LNCaP clone FGC (cell line): ENCODE measurements around the gene MPEG1.

Experiments
- DNase-seq: peaks from one replicate; pipeline ENCODE4 v3.0.0-alpha.2; 2011; ENCODE audit warnings: low read depth
- H3K4me3 ChIP-seq: 2 replicates; pipeline ENCODE4 v1.5.1; 2011; ENCODE audit warnings: mild to moderate bottlenecking, low read depth, low read length, control low read depth
- TF ChIP-seq, protein P1 (sequence below): IDR thresholded peaks from 2 replicates; pipeline ENCODE4 v1.5.1; 2012; ENCODE audit warnings: mild to moderate bottlenecking; ENCODE audit not compliant: control insufficient read depth, insufficient read depth; ENCODE audit errors: extremely low read depth

The MPEG1 gene

DNA sequence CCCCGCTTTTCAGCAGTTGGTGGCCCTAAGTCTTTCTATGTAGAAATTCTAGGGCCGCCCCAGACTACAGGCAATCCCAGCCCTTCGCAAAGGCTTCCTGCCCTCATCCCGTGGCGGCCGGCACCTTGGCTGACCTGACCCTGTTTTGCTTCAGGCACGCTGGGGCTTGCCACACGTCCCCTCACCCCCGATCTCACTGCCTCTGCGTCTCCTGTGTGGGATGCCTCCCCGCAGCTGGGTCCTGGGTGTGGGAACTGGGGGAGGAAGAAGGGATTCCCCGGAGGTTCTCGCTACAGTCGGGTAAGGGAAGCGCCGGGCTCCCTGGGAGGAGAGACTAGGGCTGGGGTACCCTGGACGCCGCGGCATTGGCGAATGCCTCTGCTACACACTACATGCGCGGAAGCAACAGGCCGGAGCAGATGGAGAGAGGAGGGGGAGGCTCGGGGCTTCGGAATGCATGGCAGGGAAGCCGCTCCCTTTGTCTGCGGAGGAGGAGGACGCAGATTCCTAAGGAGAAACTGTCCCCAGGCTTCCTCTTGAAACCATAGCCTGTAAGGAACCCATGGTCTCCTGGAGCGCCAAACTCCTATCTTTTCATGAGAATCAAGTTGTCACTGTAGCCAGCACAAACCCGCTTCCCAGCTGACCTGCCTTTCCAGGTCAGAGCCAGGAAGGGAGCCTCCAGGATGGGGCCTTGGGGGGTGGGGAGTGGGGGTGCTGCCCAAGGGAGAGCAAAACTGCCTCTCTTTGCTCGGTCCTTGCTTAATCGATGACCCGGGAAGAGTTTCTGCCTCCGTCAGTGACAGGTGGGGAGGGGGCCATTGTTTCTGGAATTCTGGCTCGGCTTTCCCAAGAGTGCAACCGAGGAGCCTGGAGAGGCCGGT lies 39.4 kb downstream of the MPEG1 start:
- H3K4me3 ChIP-seq = no peak overlapping the region
- TF ChIP-seq, protein P1, sequence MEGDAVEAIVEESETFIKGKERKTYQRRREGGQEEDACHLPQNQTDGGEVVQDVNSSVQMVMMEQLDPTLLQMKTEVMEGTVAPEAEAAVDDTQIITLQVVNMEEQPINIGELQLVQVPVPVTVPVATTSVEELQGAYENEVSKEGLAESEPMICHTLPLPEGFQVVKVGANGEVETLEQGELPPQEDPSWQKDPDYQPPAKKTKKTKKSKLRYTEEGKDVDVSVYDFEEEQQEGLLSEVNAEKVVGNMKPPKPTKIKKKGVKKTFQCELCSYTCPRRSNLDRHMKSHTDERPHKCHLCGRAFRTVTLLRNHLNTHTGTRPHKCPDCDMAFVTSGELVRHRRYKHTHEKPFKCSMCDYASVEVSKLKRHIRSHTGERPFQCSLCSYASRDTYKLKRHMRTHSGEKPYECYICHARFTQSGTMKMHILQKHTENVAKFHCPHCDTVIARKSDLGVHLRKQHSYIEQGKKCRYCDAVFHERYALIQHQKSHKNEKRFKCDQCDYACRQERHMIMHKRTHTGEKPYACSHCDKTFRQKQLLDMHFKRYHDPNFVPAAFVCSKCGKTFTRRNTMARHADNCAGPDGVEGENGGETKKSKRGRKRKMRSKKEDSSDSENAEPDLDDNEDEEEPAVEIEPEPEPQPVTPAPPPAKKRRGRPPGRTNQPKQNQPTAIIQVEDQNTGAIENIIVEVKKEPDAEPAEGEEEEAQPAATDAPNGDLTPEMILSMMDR = no peak
- no peak for DNase-seq

DNA sequence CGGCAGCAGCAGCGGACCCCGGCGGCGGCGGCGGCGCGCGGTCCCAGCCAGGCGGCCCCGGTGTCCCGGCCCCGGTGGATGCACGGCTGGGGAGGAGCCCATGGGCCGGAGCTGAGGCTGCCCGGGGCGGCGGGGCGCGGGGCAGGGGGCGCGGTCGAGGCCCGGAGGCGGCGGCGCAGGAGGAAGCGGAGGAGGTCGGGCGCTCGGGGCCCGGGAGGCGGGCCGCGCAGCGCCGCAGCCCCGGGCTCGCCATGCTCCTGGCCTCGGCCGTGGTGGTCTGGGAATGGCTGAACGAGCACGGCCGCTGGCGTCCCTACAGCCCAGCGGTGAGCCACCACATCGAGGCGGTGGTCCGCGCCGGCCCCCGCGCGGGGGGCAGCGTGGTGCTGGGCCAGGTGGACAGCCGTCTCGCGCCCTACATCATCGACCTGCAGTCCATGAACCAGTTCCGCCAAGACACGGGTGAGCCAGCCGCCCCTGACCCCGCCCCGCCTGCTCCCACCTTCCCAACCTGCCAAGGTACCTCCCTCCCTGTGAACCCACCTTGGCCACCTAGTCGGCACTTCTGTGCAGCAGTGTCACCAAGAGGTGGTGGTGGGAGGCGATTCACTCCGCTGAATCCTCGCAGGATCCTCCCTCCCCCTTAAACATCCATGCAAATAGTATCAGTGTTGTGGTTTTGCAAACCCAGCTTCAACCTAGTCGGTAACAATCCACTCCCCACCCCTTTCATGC lies 40.2 kb downstream of the MPEG1 start:
- TF ChIP-seq, protein P1 = no peak
- DNase-seq = no peak
- H3K4me3 ChIP-seq = peak overlapping the region; percentile 59

DNA sequence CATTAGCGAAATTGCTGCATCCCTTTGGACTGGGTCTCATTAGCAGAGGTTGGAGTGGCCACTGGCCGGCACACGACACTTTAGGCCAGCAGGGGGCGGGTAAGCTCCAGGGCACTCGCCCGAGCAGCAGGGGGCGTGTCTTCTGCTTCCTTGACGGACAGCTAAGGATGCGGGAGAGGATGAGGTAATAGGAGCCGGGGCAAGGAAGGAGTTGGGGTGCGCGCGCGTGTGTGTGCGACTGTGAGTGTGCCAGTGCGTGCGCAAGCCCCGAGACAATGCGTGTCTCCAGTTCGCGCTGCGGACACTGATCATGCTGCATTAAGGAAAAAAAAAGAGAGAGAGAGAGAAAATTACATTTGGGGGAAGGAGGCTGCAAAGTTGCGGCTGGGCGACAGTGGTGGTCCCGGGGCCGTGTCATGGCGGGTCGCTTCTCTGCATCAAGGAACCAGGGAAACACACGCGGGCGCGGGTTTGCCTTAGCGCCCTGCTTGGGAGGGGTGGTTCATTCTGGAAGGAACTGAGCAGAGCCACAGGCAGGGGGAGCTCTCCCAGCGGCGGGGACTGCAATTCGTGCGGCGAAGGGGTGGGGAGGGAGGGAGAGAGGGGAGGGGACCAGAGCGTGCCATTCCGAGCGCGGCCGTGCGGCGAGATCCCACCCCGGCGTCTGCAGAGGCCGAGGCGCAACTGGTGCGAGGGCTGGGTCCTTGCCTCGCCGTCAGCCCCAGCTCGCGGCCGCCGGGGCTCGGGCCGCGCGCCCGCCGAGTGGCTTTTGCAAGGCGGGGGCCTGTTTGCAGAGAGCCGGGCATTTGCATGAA lies 41.0 kb downstream of the MPEG1 start, which contains the start of gene DTX4:
Gene DTX4, plus strand, starts transcription at position 625 of the 815 bp plus-strand sequence. CDS start 464 bp downstream, outside the sequence.
- TF ChIP-seq, protein P1 = peak; percentile 99
- DNase-seq = peak; percentile 71
- H3K4me3 ChIP-seq = peak within 1 kb of the TSS; percentile 59

DNA sequence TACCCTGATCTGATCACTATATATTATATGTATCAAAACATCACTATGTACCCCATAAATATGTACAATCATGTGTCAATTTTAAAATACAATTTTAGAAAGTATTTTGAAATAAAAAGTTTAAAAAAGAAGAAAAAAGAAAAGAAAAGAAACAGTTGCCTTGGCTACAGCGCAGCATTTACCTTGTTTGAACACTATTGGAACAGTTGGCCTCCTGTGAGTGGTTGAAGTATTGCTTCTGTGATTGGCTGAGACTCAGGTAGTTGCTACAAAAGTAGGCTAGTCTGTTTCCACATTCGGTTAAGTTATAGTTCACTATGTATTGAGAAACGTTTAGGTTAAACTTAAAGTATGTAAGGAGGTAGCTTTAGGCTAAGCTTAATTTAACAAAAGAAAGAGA lies 48.7 kb downstream of the MPEG1 start:
- TF ChIP-seq, protein P1 = no peak
- H3K4me3 ChIP-seq = no peak overlapping the region
- DNase-seq = no peak
